ENCODE results near the gene LIN7B. TPM values are rescaled to one million over a fixed set of nuclear protein-coding genes. Genes with fewer than 3 reads are reported as not detected.
A peak's percentile ranks its signal among the peaks of the same experiment; 100 is the strongest.

The LIN7B gene
- 1 to 10 TPM; 2.2 to 3.8 TPM for total RNA-seq
- polyA plus RNA-seq: 1 to 10 TPM; 2.7 to 3.0 TPM

GRCh38 chr19:49113762-49114629 lies at the start of gene LIN7B:
LIN7B (plus strand) TSS chr19:49114370; CDS start chr19:49114405, 35 bp downstream.
- DNase-seq (ENCODE audit: low spot score): peak; percentile 81
- Histone ChIP-seq H3K9ac (ENCODE audit: low read depth in 1 of 2, low read length in 2 of 2) (peak within 1 kb of the TSS in 1 of 2 donors; percentile 27), H3K4me3 (ENCODE audit: low read depth in 1 of 3, low read length in 3 of 3) (peak within 1 kb of the TSS; percentile 49 to 95 (median 71)), H3K36me3 (ENCODE audit: control insufficient read depth in 4 of 4, insufficient read depth in 3 of 4, low read depth in 1 of 4, low read length in 3 of 4) (peaks cover 0 to 3% (median under 1%) of the 10 kb centered on the region in 4 donors), H3K27ac (ENCODE audit: low read depth in 1 of 2, low read length in 2 of 2) (peak within 1 kb of the TSS; percentile 39 to 57), H3K27me3 (ENCODE audit: control insufficient read depth in 4 of 4, insufficient read depth in 4 of 4, low read length in 3 of 4) (no peaks in the 10 kb centered on the region), H3K4me1 (ENCODE audit: control insufficient read depth in 4 of 4, insufficient read depth in 4 of 4, low read length in 3 of 4) (peaks cover 7 to 30% (median 21%) of the 10 kb centered on the region in 4 donors), H3K9me3 (ENCODE audit: control insufficient read depth in 4 of 4, low read length in 3 of 4) (no peaks in the 10 kb centered on the region)
- TF ChIP-seq FOXA1 (IDR thresholded peaks at IDR 0.05) (no peak), CTCF (IDR thresholded peaks at IDR 0.05; ENCODE audit: low read depth, low read length, missing input control) (peak; percentile 43), ATF3 (IDR thresholded peaks at IDR 0.05) (no peak), HNF4A (conservative IDR thresholded peaks at IDR 0.05) (no peak), RXRA (IDR thresholded peaks at IDR 0.05) (no peak)
- WGBS: 1% methylated on average over 66 of the region's 66 CpGs

- H3K27me3 ChIP-seq (ENCODE audit: control insufficient read depth in 4 of 4, insufficient read depth in 4 of 4, low read length in 3 of 4): no peaks in the 10 kb centered on the region
- DNase-seq (ENCODE audit: low spot score): no peak
Measured at GRCh38 chr19:49064768-49065611, 49.2 kb upstream of the LIN7B start, which contains the start of gene NTF4. NTF4 (minus strand) TSS chr19:49064818; CDS start chr19:49061997, 2,821 bp downstream.

More at GRCh38 chr19:49064768-49065611, 49.2 kb upstream of the LIN7B start, which contains the start of gene NTF4:
- no peak for TF ChIP-seq NR2F2 (IDR thresholded peaks at IDR 0.05)
- no peak for TF ChIP-seq RAD21 (IDR thresholded peaks at IDR 0.05)
- no peak for TF ChIP-seq HNF4G (IDR thresholded peaks at IDR 0.05)
- TF ChIP-seq EGR1 (IDR thresholded peaks at IDR 0.05; ENCODE audit: low read depth in 2 of 2): no peak
- no peak for TF ChIP-seq HNF4A (conservative IDR thresholded peaks at IDR 0.05)
- no peak for TF ChIP-seq GABPA (IDR thresholded peaks at IDR 0.05 in 1 of 2, conservative IDR thresholded peaks at IDR 0.05 in 1 of 2)
- no peak for TF ChIP-seq REST (IDR thresholded peaks at IDR 0.05)
- no peak for TF ChIP-seq TAF1 (conservative IDR thresholded peaks at IDR 0.05)
- no peak for TF ChIP-seq RXRA (IDR thresholded peaks at IDR 0.05)
- TF ChIP-seq JUND (IDR thresholded peaks at IDR 0.05): no peak
- TF ChIP-seq YY1 (IDR thresholded peaks at IDR 0.05): no peak
- Histone ChIP-seq H3K9ac (ENCODE audit: low read depth in 1 of 2, low read length in 2 of 2) (no peak within 1 kb of the TSS), H3K9me3 (ENCODE audit: control insufficient read depth in 4 of 4, low read length in 3 of 4) (no peaks in the 10 kb centered on the region), H3K4me3 (ENCODE audit: low read depth in 1 of 3, low read length in 3 of 3) (peak within 1 kb of the TSS in 1 of 3 donors; percentile 28), H3K36me3 (ENCODE audit: control insufficient read depth in 4 of 4, insufficient read depth in 3 of 4, low read depth in 1 of 4, low read length in 3 of 4) (no peaks in the 10 kb centered on the region), H3K27ac (ENCODE audit: low read depth in 1 of 2, low read length in 2 of 2) (no peak within 1 kb of the TSS), H3K4me1 (ENCODE audit: control insufficient read depth in 4 of 4, insufficient read depth in 4 of 4, low read length in 3 of 4) (no peaks in the 10 kb centered on the region)
- WGBS: 5% methylated on average over 53 of the region's 53 CpGs

Data from liver (tissue), 9 donors.